WTC11 (cell line): ENCODE results near the gene ADCK2. TPM values are rescaled to one million over a fixed set of nuclear protein-coding genes. Genes with fewer than 3 reads are reported as not detected.

Experiments used
- ATAC-seq: fragments of 200-7000 bp; cut with Tn5 transposase; 2 replicates; pipeline ENCODE4 v1.10.0; 2021; ENCODE audit warnings: mild to moderate bottlenecking, moderate library complexity
- CTCF ChIA-PET: fragments of 300-600 bp; sonication (Branson Sonifier 250); formaldehyde crosslinking; loops from one replicate; lab custom pipeline; 2021; ENCODE audit warnings: antibody characterized with exemption; lab: Charles Lee
- POLR2A ChIA-PET: fragments of 350-600 bp; sonication (Branson Sonifier 250); formaldehyde crosslinking; loops from one replicate; lab custom pipeline; 2021; ENCODE audit warnings: antibody characterized with exemption; lab: Charles Lee
- DNase-seq: peaks from one replicate; pipeline ENCODE4 v3.0.0; 2021; ENCODE audit warnings: low spot score
- H3K27ac Mint-ChIP-seq: 2 replicates; pipeline ENCODE4 v1.8.0; 2021; ENCODE audit warnings: mixed read lengths
- H3K27me3 Mint-ChIP-seq: 2 replicates; pipeline ENCODE4 v1.8.0; 2021; ENCODE audit warnings: low read depth, mild to moderate bottlenecking, moderate library complexity, mixed read lengths
- H3K36me3 Mint-ChIP-seq: 2 replicates; pipeline ENCODE4 v1.8.0; 2021; ENCODE audit warnings: mixed read lengths
- H3K4me1 Mint-ChIP-seq: 2 replicates; pipeline ENCODE4 v1.8.0; 2022; ENCODE audit warnings: mixed read lengths
- H3K4me3 Mint-ChIP-seq: 2 replicates; pipeline ENCODE4 v1.8.0; 2021; ENCODE audit warnings: mild to moderate bottlenecking, moderate library complexity, mixed read lengths
- H3K9me3 Mint-ChIP-seq: 2 replicates; pipeline ENCODE4 v1.8.0; 2021; ENCODE audit warnings: mixed read lengths
- CTCF ChIP-seq: fragments of 200-600 bp; IDR thresholded peaks from 2 replicates; pipeline ENCODE4 v1.8.0; 2022; ENCODE audit warnings: antibody characterized with exemption
- E2F4 ChIP-seq: sonication (generic); formaldehyde crosslinking; IDR thresholded peaks from 2 replicates; pipeline ENCODE4 v1.8.1; 2022; ENCODE audit warnings: low read depth, mild to moderate bottlenecking, moderate library complexity, missing genetic modification reagents, borderline replicate concordance
- E2F5 ChIP-seq: sonication (generic); formaldehyde crosslinking; IDR thresholded peaks from 2 replicates; pipeline ENCODE4 v1.8.1; 2022; ENCODE audit warnings: mild to moderate bottlenecking, moderate library complexity, missing genetic modification reagents
- HMGA2 ChIP-seq: fragments of 250-450 bp; sonication (Bioruptor Pico); IDR thresholded peaks from 2 replicates; pipeline ENCODE4 v1.4.0; 2021; ENCODE audit warnings: mild to moderate bottlenecking, moderate library complexity
- HMGXB4 ChIP-seq: sonication (generic); formaldehyde crosslinking; IDR thresholded peaks from 2 replicates; pipeline ENCODE4 v1.8.1; 2023; ENCODE audit warnings: mild to moderate bottlenecking, moderate library complexity, missing genetic modification reagents
- MLX ChIP-seq: sonication (generic); formaldehyde crosslinking; IDR thresholded peaks from 2 replicates; pipeline ENCODE4 v1.8.1; 2023; ENCODE audit warnings: mild to moderate bottlenecking, missing genetic modification reagents, moderate library complexity
- OVOL2 ChIP-seq: fragments of 250-450 bp; sonication (Bioruptor Pico); IDR thresholded peaks from 2 replicates; pipeline ENCODE4 v1.9.0; 2021; ENCODE audit warnings: mild to moderate bottlenecking, borderline replicate concordance
- RORB ChIP-seq: fragments of 250-450 bp; sonication (Bioruptor Pico); IDR thresholded peaks from 2 replicates; pipeline ENCODE4 v1.9.0; 2021; ENCODE audit warnings: mild to moderate bottlenecking
- ZNF121 ChIP-seq: sonication (generic); formaldehyde crosslinking; IDR thresholded peaks from 2 replicates; pipeline ENCODE4 v1.8.0; 2023; ENCODE audit warnings: missing genetic modification reagents
- ZNF219 ChIP-seq: sonication (generic); formaldehyde crosslinking; IDR thresholded peaks from 2 replicates; pipeline ENCODE4 v1.8.0; 2023; ENCODE audit warnings: missing genetic modification reagents, mild to moderate bottlenecking, borderline replicate concordance
- ZNF281 ChIP-seq: sonication (generic); formaldehyde crosslinking; IDR thresholded peaks from 2 replicates; pipeline ENCODE4 v1.8.0; 2023; ENCODE audit warnings: mild to moderate bottlenecking, missing genetic modification reagents
- ZNF671 ChIP-seq: fragments of 250-450 bp; sonication (Bioruptor Pico); IDR thresholded peaks from 2 replicates; pipeline ENCODE4 v1.8.0; 2021; ENCODE audit warnings: mild to moderate bottlenecking
- ZSCAN18 ChIP-seq: fragments of 250-450 bp; sonication (Bioruptor Pico); IDR thresholded peaks from 2 replicates; pipeline ENCODE4 v2.1.2; 2022; ENCODE audit warnings: mild to moderate bottlenecking, moderate library complexity
- total RNA-seq: library from RNA; stranded (reverse); gene quantifications from 3 replicates; pipeline ENCODE4 v1.2.3, GENCODE V29; 2021

ADCK2 gene
- total RNA-seq, 1 experiment from 2014 or later: 12.7 TPM

GRCh38 chr7:140723574-140723973 lies 50.8 kb downstream of the ADCK2 start:
- TF ChIP-seq MLX (CRISPR knock-in tag) (no peak), E2F5 (CRISPR knock-in tag) (no peak), HMGA2 (CRISPR knock-in tag) (no peak), ZSCAN18 (CRISPR knock-in tag) (no peak)
- TF ChIP-seq, all 79 proteins: peak for 0
- ChIA-PET CTCF (interaction anchor here (0.6 to 2.3 kb wide), 2 partner anchors 75 to 260 kb away, joined by 3 to 8 read pairs; no protein-coding TSS in a partner anchor), POLR2A (no interaction called here)
- Mint-ChIP-seq H3K9me3 (no peaks in the 10 kb centered on the region), H3K4me3 (no peak overlapping the region), H3K4me1 (no peaks in the 10 kb centered on the region), H3K27me3 (no peaks in the 10 kb centered on the region), H3K27ac (no peak overlapping the region), H3K36me3 (no peaks in the 10 kb centered on the region)
- ATAC-seq (no peak), DNase-seq (no peak)

GRCh38 chr7:140724706-140725105 lies 52.0 kb downstream of the ADCK2 start:
- Mint-ChIP-seq H3K9me3 (no peaks in the 10 kb centered on the region), H3K4me1 (no peaks in the 10 kb centered on the region), H3K4me3 (no peak overlapping the region), H3K36me3 (no peaks in the 10 kb centered on the region), H3K27ac (no peak overlapping the region), H3K27me3 (no peaks in the 10 kb centered on the region)
- CTCF ChIA-PET: no interaction called here
- DNase-seq (no peak), ATAC-seq (no peak)
- TF ChIP-seq ZNF671 (no peak), CTCF (no peak), ZNF121 (no peak), OVOL2 (CRISPR knock-in tag) (no peak), MLX (CRISPR knock-in tag) (no peak), RORB (CRISPR knock-in tag) (no peak), ZNF219 (no peak), E2F4 (no peak), ZNF281 (no peak), HMGXB4 (CRISPR knock-in tag) (no peak)
- POLR2A ChIA-PET: no interaction called here
